Natural killer cell (primary cell): ENCODE data around the gene DOCK9. TPM values are rescaled to one million over a fixed set of nuclear protein-coding genes. Genes with fewer than 3 reads are reported as not detected.

ENCODE experiments used
- ATAC-seq, 3 donors: fragments of 150-1000 bp in 2 of 3; fragments of 200-7000 bp in 1 of 3; cut with Tn5 transposase; 1 replicate in 1 of 3; 2 replicates in 2 of 3; pipeline ENCODE4 v1.10.0; 2021; ENCODE audit warnings: mild to moderate bottlenecking in 2 of 3, moderate library complexity in 2 of 3
- DNase-seq, 2 donors: peaks; one replicate each; pipeline versions ENCODE4 v3.0.0 to v3.0.0-alpha.2; 2013 to 2021; ENCODE audit warnings: mixed read lengths in 1 of 2
- H3K27ac ChIP-seq: one replicate; pipeline ENCODE4 v1.5.1; 2013; ENCODE audit warnings: mild to moderate bottlenecking, low read length
- H3K27me3 ChIP-seq: one replicate; pipeline ENCODE4 v1.6.1; 2013; ENCODE audit warnings: low read length; ENCODE audit not compliant: control insufficient read depth, insufficient read depth
- H3K36me3 ChIP-seq: one replicate; pipeline ENCODE4 v1.6.1; 2013; ENCODE audit warnings: low read length; ENCODE audit not compliant: control insufficient read depth, insufficient read depth
- H3K4me1 ChIP-seq: one replicate; pipeline ENCODE4 v1.6.1; 2013; ENCODE audit warnings: low read length; ENCODE audit not compliant: control insufficient read depth, insufficient read depth
- H3K4me3 ChIP-seq: one replicate; pipeline ENCODE4 v1.5.1; 2013; ENCODE audit warnings: low read length
- H3K9me3 ChIP-seq: one replicate; pipeline ENCODE4 v1.6.1; 2013; ENCODE audit warnings: low read length; ENCODE audit not compliant: control insufficient read depth, insufficient read depth
- H3K27ac Mint-ChIP-seq, 2 donors: one replicate each; pipeline ENCODE4 v1.8.0; 2022; ENCODE audit warnings: mild to moderate bottlenecking in 2 of 2, mixed read lengths in 2 of 2, moderate library complexity in 1 of 2
- H3K27me3 Mint-ChIP-seq, 2 donors: one replicate each; pipeline ENCODE4 v1.8.0; 2022; ENCODE audit warnings: low read depth in 2 of 2, mixed read lengths in 2 of 2
- H3K36me3 Mint-ChIP-seq: one replicate; pipeline ENCODE4 v1.8.0; 2022; ENCODE audit warnings: mixed read lengths
- H3K4me1 Mint-ChIP-seq, 2 donors: one replicate each; pipeline ENCODE4 v1.8.0; 2022; ENCODE audit warnings: mixed read lengths in 2 of 2
- H3K4me3 Mint-ChIP-seq: one replicate; pipeline ENCODE4 v1.8.0; 2022; ENCODE audit warnings: mild to moderate bottlenecking, moderate library complexity, mixed read lengths
- H3K9me3 Mint-ChIP-seq, 2 donors: one replicate each; pipeline ENCODE4 v1.8.0; 2022; ENCODE audit warnings: mixed read lengths in 2 of 2
- CTCF ChIP-seq: fragments of 200-600 bp; IDR thresholded peaks from one replicate; pipeline ENCODE4 v1.8.0; 2022; ENCODE audit warnings: antibody characterized with exemption
- WGBS: methylation state at CpG from one replicate; pipeline ENCODE4 v1.1.7; 2013; ENCODE audit warnings: missing lambda C conversion rate; ENCODE audit not compliant: insufficient coverage; 5-methylcytosine and 5-hydroxymethylcytosine counted together
- intact Hi-C: fragments of 100-400 bp; cut with micrococcal nuclease; formaldehyde crosslinking; loops from one replicate; pipeline ENCODE4 v1.14.2; 2022
- total RNA-seq, 4 donors: library from RNA; stranded (reverse); fragments of 120-200 nt in 1 of 4; gene quantifications; one replicate each; pipeline versions ENCODE4 v1.2.3 to v1.2.4, GENCODE V29; 2013 to 2022

DOCK9 gene
- total RNA-seq, 3 donors from 2014 or later (not counting 1 experiment from before 2014, with no cell fraction given): 31.5 to 42.5 (median 40.9) TPM

- DNase-seq: peak in 1 of 2 donors; percentile 36
- Mint-ChIP-seq H3K4me1 (peaks cover 11 to 16% of the 10 kb centered on the region in 2 donors), H3K27ac (no peak overlapping the region), H3K27me3 (peaks cover 0 to 2% of the 10 kb centered on the region in 2 donors), H3K4me3 (no peak overlapping the region), H3K9me3 (no peaks in the 10 kb centered on the region), H3K36me3 (no peaks in the 10 kb centered on the region)
- TF ChIP-seq CTCF: no peak
- ATAC-seq: no peak
- Histone ChIP-seq H3K9me3 (no peaks in the 10 kb centered on the region), H3K4me3 (no peak overlapping the region), H3K27ac (no peak overlapping the region), H3K4me1 (no peaks in the 10 kb centered on the region), H3K36me3 (no peaks in the 10 kb centered on the region), H3K27me3 (no peaks in the 10 kb centered on the region)
- 97% methylated on average over 6 of the region's 6 CpGs for WGBS
- intact Hi-C loops: no loop called here
Measured at GRCh38 chr13:98987275-98987674, 9.4 kb upstream of the DOCK9 start.

GRCh38 chr13:98986226-98986846, 8.5 kb upstream of the DOCK9 start:
- Histone ChIP-seq H3K4me1 (peaks cover 5% of the 10 kb centered on the region), H3K27ac (no peak overlapping the region), H3K36me3 (no peaks in the 10 kb centered on the region), H3K4me3 (no peak overlapping the region), H3K9me3 (no peaks in the 10 kb centered on the region), H3K27me3 (no peaks in the 10 kb centered on the region)
- no peak overlapping the region for H3K4me3 Mint-ChIP-seq
- H3K9me3 Mint-ChIP-seq: no peaks in the 10 kb centered on the region
- H3K27me3 Mint-ChIP-seq: peaks cover 0 to 2% of the 10 kb centered on the region in 2 donors
- no peak for ATAC-seq
- no peaks in the 10 kb centered on the region for H3K36me3 Mint-ChIP-seq
- DNase-seq: no peak
- TF ChIP-seq CTCF: no peak
- intact Hi-C loops: no loop called here
- H3K27ac Mint-ChIP-seq: no peak overlapping the region
- H3K4me1 Mint-ChIP-seq: peaks cover 20 to 26% of the 10 kb centered on the region in 2 donors
- WGBS: 88% methylated on average over 8 of the region's 8 CpGs

- no peaks in the 10 kb centered on the region for H3K27me3 ChIP-seq
- H3K4me3 ChIP-seq: no peak overlapping the region
- no peak for TF ChIP-seq CTCF
- ATAC-seq: no peak
- H3K9me3 ChIP-seq: no peaks in the 10 kb centered on the region
- peaks cover 6% of the 10 kb centered on the region for H3K4me1 ChIP-seq
- WGBS: 100% methylated on average over 2 of the region's 6 CpGs
- no peak overlapping the region for H3K27ac ChIP-seq
- no peaks in the 10 kb centered on the region for H3K9me3 Mint-ChIP-seq
- H3K4me1 Mint-ChIP-seq: peaks cover 27% of the 10 kb centered on the region in 2 donors
- intact Hi-C loops: no loop called here
- H3K4me3 Mint-ChIP-seq: no peak overlapping the region
- no peak for DNase-seq
- no peak overlapping the region for H3K27ac Mint-ChIP-seq
- H3K36me3 ChIP-seq: no peaks in the 10 kb centered on the region
- H3K27me3 Mint-ChIP-seq: peaks cover 0 to 2% of the 10 kb centered on the region in 2 donors
- no peaks in the 10 kb centered on the region for H3K36me3 Mint-ChIP-seq
Measured at GRCh38 chr13:98985591-98985990, 7.7 kb upstream of the DOCK9 start.

GRCh38 chr13:98984983-98985382, 7.1 kb upstream of the DOCK9 start:
- ATAC-seq (no peak), DNase-seq (no peak)
- H3K4me3 ChIP-seq: no peak overlapping the region
- Mint-ChIP-seq H3K27ac (no peak overlapping the region), H3K36me3 (no peaks in the 10 kb centered on the region), H3K9me3 (no peaks in the 10 kb centered on the region), H3K4me3 (no peak overlapping the region), H3K4me1 (peaks cover 27 to 29% of the 10 kb centered on the region in 2 donors), H3K27me3 (peaks cover 0 to 2% of the 10 kb centered on the region in 2 donors)
- 85% methylated on average over 4 of the region's 4 CpGs for WGBS
- peaks cover 6% of the 10 kb centered on the region for H3K4me1 ChIP-seq
- H3K36me3 ChIP-seq: no peaks in the 10 kb centered on the region
- no peaks in the 10 kb centered on the region for H3K27me3 ChIP-seq
- no peak for TF ChIP-seq CTCF
- intact Hi-C loops: no loop called here
- H3K9me3 ChIP-seq: no peaks in the 10 kb centered on the region
- no peak overlapping the region for H3K27ac ChIP-seq
